Spleen (tissue), 7 donors: ENCODE results near the gene PTK6.

ENCODE experiments used
- POLR2AphosphoS5 ChIP-seq, 3 donors: sonication (generic); formaldehyde crosslinking; IDR thresholded peaks; one replicate each; pipeline ENCODE4 v1.5.1; 2017; ENCODE audit warnings: antibody characterized with exemption in 3 of 3
- TF ChIP-seq, protein P1 (sequence below), 11 experiments: fragments of 200-600 bp in 7 of 11; fragments of 450-650 bp in 4 of 11; sonication (generic) in 4 of 11; IDR thresholded peaks in 8 of 11; conservative IDR thresholded peaks in 3 of 11; 1 replicate in 7 of 11; 2 replicates in 4 of 11; pipeline versions ENCODE4 v1.4.0 to v1.8.0; 2016 to 2021; ENCODE audit warnings: antibody characterized with exemption in 11 of 11, inconsistent platforms in 4 of 11, mild to moderate bottlenecking in 1 of 11
- donor health status: DM: no; HTN: no; CAD: no; lungs with moderate emphysema.
- donor health status: DM: no; HTN: no; CAD: no.
- donor health status: DM: no; HTN: no; CAD: no.

- TF ChIP-seq, protein P1, sequence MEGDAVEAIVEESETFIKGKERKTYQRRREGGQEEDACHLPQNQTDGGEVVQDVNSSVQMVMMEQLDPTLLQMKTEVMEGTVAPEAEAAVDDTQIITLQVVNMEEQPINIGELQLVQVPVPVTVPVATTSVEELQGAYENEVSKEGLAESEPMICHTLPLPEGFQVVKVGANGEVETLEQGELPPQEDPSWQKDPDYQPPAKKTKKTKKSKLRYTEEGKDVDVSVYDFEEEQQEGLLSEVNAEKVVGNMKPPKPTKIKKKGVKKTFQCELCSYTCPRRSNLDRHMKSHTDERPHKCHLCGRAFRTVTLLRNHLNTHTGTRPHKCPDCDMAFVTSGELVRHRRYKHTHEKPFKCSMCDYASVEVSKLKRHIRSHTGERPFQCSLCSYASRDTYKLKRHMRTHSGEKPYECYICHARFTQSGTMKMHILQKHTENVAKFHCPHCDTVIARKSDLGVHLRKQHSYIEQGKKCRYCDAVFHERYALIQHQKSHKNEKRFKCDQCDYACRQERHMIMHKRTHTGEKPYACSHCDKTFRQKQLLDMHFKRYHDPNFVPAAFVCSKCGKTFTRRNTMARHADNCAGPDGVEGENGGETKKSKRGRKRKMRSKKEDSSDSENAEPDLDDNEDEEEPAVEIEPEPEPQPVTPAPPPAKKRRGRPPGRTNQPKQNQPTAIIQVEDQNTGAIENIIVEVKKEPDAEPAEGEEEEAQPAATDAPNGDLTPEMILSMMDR (IDR thresholded peaks at IDR 0.05 in 8 of 11, conservative IDR thresholded peaks at IDR 0.05 in 3 of 11), result no peak
- TF ChIP-seq POLR2AphosphoS5 (IDR thresholded peaks at IDR 0.05), result peak in 1 of 3 donors; percentile 7
These were observed 2.5 kb upstream of the PTK6 start for GRCh38 chr20:63539441-63540370.
